ENCODE results near the gene HOXD8.

The HOXD8 gene

DNA sequence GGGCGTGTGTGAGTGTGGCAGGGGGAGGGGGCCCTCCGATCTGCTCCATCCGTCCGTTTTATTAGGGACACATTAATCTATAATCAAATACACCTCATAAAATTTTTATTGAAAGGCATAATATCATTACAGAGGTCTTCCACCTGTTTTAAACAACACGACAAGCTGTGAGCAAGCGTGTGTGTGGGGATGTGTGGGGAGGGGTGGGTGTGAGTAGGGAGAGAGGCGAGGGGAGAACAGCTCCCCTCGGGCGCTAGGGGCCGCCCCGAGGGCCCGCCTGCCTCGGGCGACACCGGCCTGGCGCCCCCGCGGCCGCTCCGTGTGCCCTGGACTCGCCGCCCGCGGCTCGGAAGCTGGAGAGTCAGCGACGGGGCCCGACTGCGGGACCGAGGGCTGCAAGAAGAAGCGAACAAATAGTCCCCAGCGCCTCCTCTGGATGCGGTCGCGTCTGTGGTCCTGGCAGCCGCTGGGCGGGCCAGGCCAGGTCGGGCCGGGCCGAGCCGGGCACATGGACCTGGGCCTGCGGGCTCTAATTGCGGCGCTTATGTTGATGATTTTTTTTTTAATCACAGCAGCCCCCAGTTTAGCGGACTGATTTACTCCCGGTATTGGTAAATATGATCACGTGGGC, 7.3 kb upstream of the HOXD8 start:
- peak overlapping the region; percentile 89 for H3K4me3 ChIP-seq (ENCODE audit: low read length)
- H3K36me3 ChIP-seq (ENCODE audit: control insufficient read depth, insufficient read depth, low read length, severe bottlenecking) = no peaks in the 10 kb centered on the region
- H3K9me3 ChIP-seq (ENCODE audit: control insufficient read depth, low read length) = peaks cover 4% of the 10 kb centered on the region
- H3K4me1 ChIP-seq (ENCODE audit: control insufficient read depth, insufficient read depth, low read length) = peaks cover 3% of the 10 kb centered on the region
- peak overlapping the region; percentile 86 for H3K9ac ChIP-seq (ENCODE audit: low read length)
- peaks cover 44% of the 10 kb centered on the region for H3K27me3 ChIP-seq (replicated peaks; ENCODE audit: control insufficient read depth, insufficient read depth, low read length)
- no peak for DNase-seq (ENCODE audit: low read depth)

DNA sequence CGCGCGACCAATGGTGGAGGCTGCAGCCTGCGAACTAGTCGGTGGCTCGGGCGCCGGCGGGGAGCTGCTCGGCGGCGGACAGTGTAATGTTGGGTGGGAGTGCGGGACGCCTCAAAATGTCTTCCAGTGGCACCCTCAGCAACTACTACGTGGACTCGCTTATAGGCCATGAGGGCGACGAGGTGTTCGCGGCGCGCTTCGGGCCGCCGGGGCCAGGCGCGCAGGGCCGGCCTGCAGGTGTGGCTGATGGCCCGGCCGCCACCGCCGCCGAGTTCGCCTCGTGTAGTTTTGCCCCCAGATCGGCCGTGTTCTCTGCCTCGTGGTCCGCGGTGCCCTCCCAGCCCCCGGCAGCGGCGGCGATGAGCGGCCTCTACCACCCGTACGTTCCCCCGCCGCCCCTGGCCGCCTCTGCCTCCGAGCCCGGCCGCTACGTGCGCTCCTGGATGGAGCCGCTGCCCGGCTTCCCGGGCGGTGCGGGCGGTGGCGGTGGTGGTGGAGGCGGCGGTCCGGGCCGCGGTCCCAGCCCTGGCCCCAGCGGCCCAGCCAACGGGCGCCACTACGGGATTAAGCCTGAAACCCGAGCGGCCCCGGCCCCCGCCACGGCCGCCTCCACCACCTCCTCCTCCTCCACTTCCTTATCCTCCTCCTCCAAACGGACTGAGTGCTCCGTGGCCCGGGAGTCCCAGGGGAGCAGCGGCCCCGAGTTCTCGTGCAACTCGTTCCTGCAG, 6.7 kb upstream of the HOXD8 start, which contains the start of gene HOXD9:
TSS of gene HOXD9 (plus strand) at position 37 of the 728 bp plus-strand sequence. CDS start at position 87, 50 bp downstream.
- Histone ChIP-seq H3K4me1 (ENCODE audit: control insufficient read depth, insufficient read depth, low read length) (peaks cover 7% of the 10 kb centered on the region), H3K27me3 (replicated peaks; ENCODE audit: control insufficient read depth, insufficient read depth, low read length) (peaks cover 37% of the 10 kb centered on the region), H3K36me3 (ENCODE audit: control insufficient read depth, insufficient read depth, low read length, severe bottlenecking) (no peaks in the 10 kb centered on the region), H3K9ac (ENCODE audit: low read length) (peak within 1 kb of the TSS; percentile 86), H3K4me3 (ENCODE audit: low read length) (peak within 1 kb of the TSS; percentile 89), H3K9me3 (ENCODE audit: control insufficient read depth, low read length) (peaks cover 4% of the 10 kb centered on the region)
- no peak for DNase-seq (ENCODE audit: low read depth)

DNA sequence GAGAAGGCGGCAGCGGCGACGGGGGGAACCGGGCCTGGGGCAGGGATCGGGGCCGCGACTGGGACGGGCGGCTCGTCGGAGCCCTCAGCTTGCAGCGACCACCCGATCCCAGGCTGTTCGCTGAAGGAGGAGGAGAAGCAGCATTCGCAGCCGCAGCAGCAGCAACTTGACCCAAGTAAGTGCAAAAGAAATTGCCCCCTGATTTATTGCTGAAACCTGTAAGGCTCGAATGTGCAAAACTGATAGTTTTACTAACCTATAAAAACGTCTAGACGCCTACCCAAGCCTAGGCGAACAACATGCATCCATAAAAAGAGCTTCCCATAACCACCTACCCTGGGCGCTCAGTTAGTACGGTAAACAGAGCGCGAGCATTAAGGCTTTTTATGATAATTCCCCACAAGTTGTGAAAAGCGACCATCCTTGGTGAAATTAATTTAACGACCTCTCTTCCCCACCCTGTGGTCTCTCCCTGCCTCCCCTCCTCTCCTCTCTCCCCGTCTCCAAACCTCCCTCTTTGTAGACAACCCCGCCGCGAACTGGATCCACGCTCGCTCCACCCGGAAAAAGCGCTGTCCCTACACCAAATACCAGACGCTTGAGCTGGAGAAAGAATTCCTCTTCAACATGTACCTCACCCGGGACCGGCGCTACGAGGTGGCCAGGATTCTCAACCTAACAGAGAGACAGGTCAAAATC, 5.9 kb upstream of the HOXD8 start:
- Histone ChIP-seq H3K27me3 (replicated peaks; ENCODE audit: control insufficient read depth, insufficient read depth, low read length) (peaks cover 30% of the 10 kb centered on the region), H3K9me3 (ENCODE audit: control insufficient read depth, low read length) (peaks cover under 1% of the 10 kb centered on the region), H3K36me3 (ENCODE audit: control insufficient read depth, insufficient read depth, low read length, severe bottlenecking) (no peaks in the 10 kb centered on the region), H3K4me3 (ENCODE audit: low read length) (peak overlapping the region; percentile 89), H3K9ac (ENCODE audit: low read length) (peak overlapping the region; percentile 86), H3K4me1 (ENCODE audit: control insufficient read depth, insufficient read depth, low read length) (peaks cover 14% of the 10 kb centered on the region)
- DNase-seq (ENCODE audit: low read depth) = no peak

DNA sequence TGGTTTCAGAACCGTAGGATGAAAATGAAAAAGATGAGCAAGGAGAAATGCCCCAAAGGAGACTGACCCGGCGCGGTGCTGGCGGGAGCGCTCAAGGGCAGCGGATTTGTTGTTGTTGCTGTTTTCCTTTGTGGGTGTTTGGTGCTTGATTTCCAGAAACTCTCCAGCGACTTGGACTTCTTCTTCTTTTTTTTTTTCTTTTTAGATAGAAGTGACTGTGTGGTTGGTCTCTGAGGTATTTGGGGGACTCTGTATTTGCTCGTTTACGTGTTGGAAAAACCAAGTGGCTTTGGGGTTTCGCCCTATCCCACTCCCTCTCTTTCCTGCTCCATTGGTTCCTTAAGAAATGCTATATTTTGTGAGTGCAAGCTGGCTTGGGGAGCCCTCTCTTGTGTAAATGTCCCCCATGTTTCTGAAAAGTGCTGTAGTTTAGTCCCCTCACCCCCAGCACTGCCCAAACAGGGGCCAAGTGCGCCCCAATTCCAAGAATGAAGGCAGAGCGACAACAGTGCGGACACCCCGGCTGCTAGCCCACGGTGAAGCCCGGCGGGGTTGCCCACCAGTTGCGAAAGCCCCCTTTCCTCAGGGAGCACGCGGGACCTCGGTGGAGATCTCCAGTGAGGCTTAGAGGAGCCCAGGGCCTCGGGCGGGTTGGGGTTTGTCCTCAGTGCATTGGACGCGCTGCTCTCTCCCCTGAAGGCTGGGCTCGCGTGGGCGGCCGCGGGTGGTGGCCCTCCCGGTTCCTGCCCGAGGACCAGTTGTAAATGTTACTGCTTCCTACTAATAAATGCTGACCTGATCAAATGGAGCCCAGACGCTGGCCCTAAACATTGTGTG, 5.2 kb upstream of the HOXD8 start:
- no peak for DNase-seq (ENCODE audit: low read depth)
- H3K4me3 ChIP-seq (ENCODE audit: low read length) = peak overlapping the region; percentile 89

DNA sequence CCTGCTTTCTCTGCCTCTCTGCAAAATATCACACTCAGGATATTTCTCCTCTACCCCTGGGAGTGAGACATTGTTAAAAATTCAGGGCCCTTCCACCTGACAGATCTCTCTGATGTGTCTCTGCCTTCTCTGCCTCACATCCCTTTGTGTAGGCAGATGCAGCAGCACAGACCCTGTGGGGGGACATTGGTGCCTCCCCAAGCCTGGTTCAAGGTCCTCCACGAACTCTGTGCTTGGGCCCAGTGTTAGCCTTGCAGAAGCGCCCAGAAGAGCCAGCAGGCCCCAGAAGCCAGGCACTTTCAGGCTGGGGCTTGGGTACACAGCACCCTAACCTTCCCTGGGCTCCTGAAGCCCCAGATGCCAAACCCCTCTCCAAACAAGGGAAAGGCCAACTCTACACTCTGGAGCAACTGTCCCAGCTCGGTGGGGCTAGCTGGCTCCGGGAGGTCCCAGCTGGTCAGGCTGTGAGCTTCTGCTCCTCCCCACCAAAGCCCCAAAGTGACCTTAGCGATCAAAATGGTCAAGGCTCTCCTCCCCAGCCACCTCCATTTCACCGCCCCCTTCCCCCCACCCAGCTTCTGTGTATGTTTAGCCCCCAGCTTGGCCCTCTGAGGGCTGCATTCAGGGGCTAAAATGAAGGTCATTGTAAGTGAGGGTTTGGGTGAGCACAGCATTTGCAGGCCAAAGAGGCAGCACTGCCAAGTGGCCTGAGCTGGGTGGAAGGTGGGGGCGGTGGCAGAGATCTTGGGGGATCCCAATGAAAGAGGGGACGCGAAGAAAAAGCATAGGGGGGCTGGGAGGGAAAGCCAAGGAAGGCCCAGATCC, 4.3 kb upstream of the HOXD8 start:
- H3K4me3 ChIP-seq (ENCODE audit: low read length) = no peak overlapping the region
- no peak overlapping the region for H3K9ac ChIP-seq (ENCODE audit: low read length)
- no peak for DNase-seq (ENCODE audit: low read depth)
- H3K27me3 ChIP-seq (replicated peaks; ENCODE audit: control insufficient read depth, insufficient read depth, low read length) = peaks cover 16% of the 10 kb centered on the region
- no peaks in the 10 kb centered on the region for H3K36me3 ChIP-seq (ENCODE audit: control insufficient read depth, insufficient read depth, low read length, severe bottlenecking)
- H3K4me1 ChIP-seq (ENCODE audit: control insufficient read depth, insufficient read depth, low read length) = peaks cover 14% of the 10 kb centered on the region
- H3K9me3 ChIP-seq (ENCODE audit: control insufficient read depth, low read length) = no peaks in the 10 kb centered on the region

More for the DNA sequence above, 5.2 kb upstream of the HOXD8 start:
- peak overlapping the region; percentile 25 for H3K9ac ChIP-seq (ENCODE audit: low read length)
- no peaks in the 10 kb centered on the region for H3K36me3 ChIP-seq (ENCODE audit: control insufficient read depth, insufficient read depth, low read length, severe bottlenecking)
- peaks cover 14% of the 10 kb centered on the region for H3K4me1 ChIP-seq (ENCODE audit: control insufficient read depth, insufficient read depth, low read length)
- peaks cover 24% of the 10 kb centered on the region for H3K27me3 ChIP-seq (replicated peaks; ENCODE audit: control insufficient read depth, insufficient read depth, low read length)
- H3K9me3 ChIP-seq (ENCODE audit: control insufficient read depth, low read length) = no peaks in the 10 kb centered on the region

DNA sequence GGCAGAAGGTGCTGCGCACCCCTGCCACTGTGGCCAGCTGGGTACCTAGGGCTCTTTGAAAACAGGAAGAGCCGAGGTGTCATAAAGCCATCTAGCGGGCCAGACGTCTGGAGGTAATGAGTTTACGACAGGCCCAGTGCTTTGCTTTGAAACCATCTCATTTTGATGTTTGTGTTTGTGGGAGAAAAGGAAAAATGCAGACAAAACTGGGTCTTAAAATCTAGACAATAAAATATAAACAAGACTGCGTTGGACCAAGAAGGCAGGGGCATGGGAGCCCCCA, 3.8 kb upstream of the HOXD8 start:
- no peaks in the 10 kb centered on the region for H3K36me3 ChIP-seq (ENCODE audit: control insufficient read depth, insufficient read depth, low read length, severe bottlenecking)
- H3K4me3 ChIP-seq (ENCODE audit: low read length) = no peak overlapping the region

DNA sequence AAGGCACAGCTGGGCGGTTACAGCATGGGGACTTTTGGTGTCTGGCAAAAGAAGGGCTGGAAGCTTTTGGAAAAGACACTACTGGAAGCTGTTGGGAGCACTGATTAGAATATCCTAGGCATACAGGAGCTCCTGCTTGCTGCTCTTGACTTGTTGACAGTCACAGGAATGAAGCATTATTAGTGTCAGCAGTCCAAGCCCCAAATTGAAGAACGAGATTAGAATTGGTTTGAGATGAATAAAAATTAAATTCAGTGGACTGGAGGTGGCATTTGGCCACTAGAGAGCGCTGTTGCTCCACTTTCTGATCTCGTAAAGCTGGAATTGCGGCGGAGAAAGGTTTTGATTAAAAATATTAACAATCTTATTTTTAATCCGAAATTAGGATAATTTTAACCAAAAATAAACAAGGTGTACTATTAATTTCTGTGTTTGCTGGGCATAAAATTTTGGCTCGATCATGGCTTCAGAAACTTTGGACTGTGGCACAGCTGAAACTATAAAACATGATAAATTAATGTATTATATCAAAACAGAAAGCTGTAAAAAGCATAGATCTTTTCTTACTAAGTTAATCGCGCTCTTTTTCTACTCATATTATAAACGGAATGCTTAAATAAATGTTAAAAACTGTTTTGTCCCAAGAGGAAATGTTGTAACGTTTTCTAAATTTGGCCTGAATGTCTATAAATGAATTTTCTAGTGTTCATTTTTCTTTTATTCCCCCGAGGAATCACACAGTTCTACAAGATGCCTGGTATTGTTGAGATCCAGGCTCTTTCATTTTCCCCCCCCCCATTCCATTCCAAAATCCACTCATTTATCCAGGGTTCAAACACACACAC, 2.4 kb upstream of the HOXD8 start:
- peak overlapping the region; percentile 84 for H3K4me3 ChIP-seq (ENCODE audit: low read length)
- H3K9me3 ChIP-seq (ENCODE audit: control insufficient read depth, low read length) = no peaks in the 10 kb centered on the region
- H3K36me3 ChIP-seq (ENCODE audit: control insufficient read depth, insufficient read depth, low read length, severe bottlenecking) = no peaks in the 10 kb centered on the region
- H3K27me3 ChIP-seq (replicated peaks; ENCODE audit: control insufficient read depth, insufficient read depth, low read length) = no peaks in the 10 kb centered on the region
- DNase-seq (ENCODE audit: low read depth) = peak; percentile 89
- peak overlapping the region; percentile 92 for H3K9ac ChIP-seq (ENCODE audit: low read length)
- H3K4me1 ChIP-seq (ENCODE audit: control insufficient read depth, insufficient read depth, low read length) = peaks cover 14% of the 10 kb centered on the region

More for the DNA sequence above, 3.8 kb upstream of the HOXD8 start:
- Histone ChIP-seq H3K4me1 (ENCODE audit: control insufficient read depth, insufficient read depth, low read length) (peaks cover 14% of the 10 kb centered on the region), H3K9ac (ENCODE audit: low read length) (no peak overlapping the region), H3K27me3 (replicated peaks; ENCODE audit: control insufficient read depth, insufficient read depth, low read length) (peaks cover 11% of the 10 kb centered on the region), H3K9me3 (ENCODE audit: control insufficient read depth, low read length) (no peaks in the 10 kb centered on the region)
- DNase-seq (ENCODE audit: low read depth) = no peak

DNA sequence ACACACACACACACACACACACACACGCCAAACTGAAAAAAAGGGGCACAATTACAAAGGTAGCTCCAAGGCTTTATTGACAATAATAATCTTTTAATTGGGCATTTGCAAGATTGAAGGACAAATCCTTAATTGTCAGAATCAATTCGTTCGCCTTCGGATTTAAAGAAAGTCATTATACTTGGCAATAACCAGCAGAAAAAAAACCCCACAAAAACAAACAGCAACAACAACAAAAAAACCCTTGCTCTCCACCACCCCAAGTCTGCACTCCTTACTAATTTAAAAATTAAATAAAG, 1.8 kb upstream of the HOXD8 start:
- DNase-seq (ENCODE audit: low read depth) = no peak

DNA sequence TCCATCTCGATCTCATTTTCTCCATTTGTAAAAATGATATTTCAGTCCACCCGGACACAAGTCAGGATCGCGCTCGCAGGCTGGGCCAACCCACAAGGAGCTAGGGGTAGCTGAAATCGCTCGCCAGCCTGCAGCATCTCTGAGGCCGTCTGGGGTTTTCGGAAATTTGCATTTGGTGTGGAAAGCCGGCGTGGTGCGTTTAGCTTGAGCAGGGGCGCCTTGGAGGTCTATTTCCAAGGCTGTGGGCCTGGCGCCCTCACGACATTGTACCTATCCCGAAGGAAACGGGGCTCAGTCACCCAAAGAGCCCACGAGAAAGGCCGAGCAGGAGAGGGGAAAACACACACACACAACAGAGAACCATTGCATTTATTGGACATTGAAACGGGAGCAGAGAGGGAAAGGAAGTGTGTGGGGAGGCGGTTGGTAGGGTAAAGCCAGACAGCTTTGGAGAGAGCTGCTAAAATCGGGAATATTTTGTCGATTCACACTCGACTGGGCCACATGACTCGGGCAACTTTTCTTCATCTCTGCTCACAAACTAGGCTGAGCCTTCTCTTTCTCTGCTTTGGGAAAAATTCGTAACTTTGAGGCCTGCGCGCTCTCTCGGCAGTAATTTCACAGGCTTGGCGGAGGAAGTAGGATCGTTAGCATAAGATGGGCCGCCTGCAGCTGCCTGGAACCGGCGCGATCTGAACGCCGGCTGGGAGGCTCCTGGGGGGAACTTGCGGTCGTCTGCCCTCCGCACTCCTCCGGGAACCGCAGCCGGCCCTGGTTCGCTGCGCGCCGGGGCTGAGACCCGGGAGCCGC, 1.1 kb upstream of the HOXD8 start:
- Histone ChIP-seq H3K4me3 (ENCODE audit: low read length) (peak overlapping the region; percentile 84), H3K9me3 (ENCODE audit: control insufficient read depth, low read length) (no peaks in the 10 kb centered on the region), H3K36me3 (ENCODE audit: control insufficient read depth, insufficient read depth, low read length, severe bottlenecking) (no peaks in the 10 kb centered on the region), H3K9ac (ENCODE audit: low read length) (peak overlapping the region; percentile 92), H3K27me3 (replicated peaks; ENCODE audit: control insufficient read depth, insufficient read depth, low read length) (no peaks in the 10 kb centered on the region), H3K4me1 (ENCODE audit: control insufficient read depth, insufficient read depth, low read length) (peaks cover 20% of the 10 kb centered on the region)
- DNase-seq (ENCODE audit: low read depth) = no peak

More for the DNA sequence above, 1.8 kb upstream of the HOXD8 start:
- peak overlapping the region; percentile 92 for H3K9ac ChIP-seq (ENCODE audit: low read length)
- no peaks in the 10 kb centered on the region for H3K27me3 ChIP-seq (replicated peaks; ENCODE audit: control insufficient read depth, insufficient read depth, low read length)
- H3K4me3 ChIP-seq (ENCODE audit: low read length) = peak overlapping the region; percentile 84
- H3K9me3 ChIP-seq (ENCODE audit: control insufficient read depth, low read length) = no peaks in the 10 kb centered on the region
- H3K36me3 ChIP-seq (ENCODE audit: control insufficient read depth, insufficient read depth, low read length, severe bottlenecking) = no peaks in the 10 kb centered on the region
- peaks cover 14% of the 10 kb centered on the region for H3K4me1 ChIP-seq (ENCODE audit: control insufficient read depth, insufficient read depth, low read length)

All from adipocyte (in vitro differentiated cells).